A673 (cell line): Measurements from ENCODE around the gene SLC22A15. TPM values are rescaled to one million over a fixed set of nuclear protein-coding genes. Genes with fewer than 3 reads are reported as not detected.

Source experiments
- BruUV-seq: library from RNA; stranded (reverse); fragments of 400-500 nt; replicated peaks from 2 replicates; lab custom pipeline; 2021; lab: Mats Ljungman, UMichigan
- CTCF ChIA-PET: fragments of 300-600 bp; sonication (Branson Sonifier 250); formaldehyde crosslinking; loops from one replicate; lab custom pipeline; 2022; ENCODE audit warnings: antibody characterized with exemption; lab: Charles Lee
- POLR2A ChIA-PET: fragments of 300-600 bp; sonication (Branson Sonifier 250); formaldehyde crosslinking; loops from one replicate; lab custom pipeline; 2022; ENCODE audit warnings: antibody characterized with exemption; ENCODE audit not compliant: low non-redundant PET; lab: Charles Lee
- DNase-seq: peaks from one replicate; pipeline ENCODE4 v3.0.0-alpha.2; 2015; ENCODE audit warnings: low spot score
- H3K27ac ChIP-seq: fragments of 200-600 bp; sonication (generic); 2 replicates; pipeline ENCODE4 v1.5.1; 2016; ENCODE audit warnings: mixed run types, low read depth, mild to moderate bottlenecking, mixed read lengths, antibody characterized with exemption, low read length; ENCODE audit not compliant: poor library complexity, severe bottlenecking
- H3K27me3 ChIP-seq: fragments of 200-600 bp; sonication (generic); replicated peaks from 2 replicates; pipeline ENCODE4 v1.6.1; 2017; ENCODE audit warnings: mixed run types, low read depth, mild to moderate bottlenecking, mixed read lengths, antibody characterized with exemption, low read length; ENCODE audit not compliant: insufficient read depth, poor library complexity
- H3K36me3 ChIP-seq: fragments of 200-600 bp; sonication (generic); 2 replicates; pipeline ENCODE4 v1.6.1; 2016; ENCODE audit warnings: mixed run types, mild to moderate bottlenecking, mixed read lengths, antibody characterized with exemption, low read length; ENCODE audit not compliant: insufficient read depth, poor library complexity, severe bottlenecking
- H3K4me1 ChIP-seq: fragments of 200-600 bp; sonication (generic); 2 replicates; pipeline ENCODE4 v1.6.1; 2017; ENCODE audit warnings: mixed run types, mild to moderate bottlenecking, mixed read lengths, antibody characterized with exemption, low read length; ENCODE audit not compliant: insufficient read depth, poor library complexity, severe bottlenecking
- H3K4me3 ChIP-seq: fragments of 200-600 bp; sonication (generic); 2 replicates; pipeline ENCODE4 v1.5.1; 2016; ENCODE audit warnings: low read depth, mixed run types, mild to moderate bottlenecking, mixed read lengths, low read length; ENCODE audit not compliant: poor library complexity, severe bottlenecking
- H3K9me3 ChIP-seq: fragments of 200-600 bp; sonication (generic); 2 replicates; pipeline ENCODE4 v1.6.1; 2016; ENCODE audit warnings: mixed run types, low read depth, mild to moderate bottlenecking, mixed read lengths, antibody characterized with exemption, low read length; ENCODE audit not compliant: poor library complexity, severe bottlenecking
- CTCF ChIP-seq: fragments of 300-800, 200-600 bp; sonication (generic); conservative IDR thresholded peaks from 2 replicates; pipeline ENCODE4 v1.5.1; 2017; ENCODE audit warnings: low read depth, mild to moderate bottlenecking, antibody characterized with exemption, low read length, moderate library complexity, mixed read lengths
- EZH2 ChIP-seq: fragments of 200-600 bp; sonication (generic); IDR thresholded peaks from 2 replicates; pipeline ENCODE4 v1.6.1; 2017; ENCODE audit warnings: borderline replicate concordance, low read depth, mild to moderate bottlenecking, mixed read lengths, antibody characterized with exemption, low read length; ENCODE audit not compliant: poor library complexity, severe bottlenecking
- intact Hi-C: fragments of 100-400 bp; cut with micrococcal nuclease; formaldehyde crosslinking; loops from one replicate; pipeline ENCODE4 v1.10.0; 2022; ENCODE audit not compliant: unreplicated experiment
- total RNA-seq: library from RNA; stranded (reverse); gene quantifications from 2 replicates; pipeline ENCODE4 v1.2.3, GENCODE V29; 2021

Gene SLC22A15
- total RNA-seq, 1 experiment from 2014 or later: 0.39 TPM

DNA sequence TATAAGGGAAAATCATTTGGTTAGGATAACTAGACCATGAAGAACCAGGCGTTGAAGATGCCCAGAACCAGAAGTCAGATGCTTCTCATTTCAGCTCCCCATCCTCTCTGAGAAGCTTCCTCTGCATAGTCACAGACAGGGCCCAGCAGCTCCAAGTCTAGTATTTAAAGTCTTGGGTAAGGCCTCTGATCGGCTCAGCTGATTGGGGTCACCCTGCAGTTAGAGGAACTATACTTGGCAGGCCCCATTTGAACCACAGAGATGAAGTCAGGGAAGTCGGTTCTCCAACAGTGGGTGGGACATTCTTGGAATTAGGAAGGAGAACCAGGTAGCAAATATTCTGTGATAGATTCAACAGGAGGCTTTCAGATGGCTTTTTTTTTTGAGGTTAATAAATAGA is 48.3 kb downstream of the SLC22A15 start:
- POLR2A ChIA-PET: no interaction called here
- Histone ChIP-seq H3K4me3 (no peak overlapping the region), H3K27ac (no peak overlapping the region), H3K9me3 (no peaks in the 10 kb centered on the region), H3K27me3 (no peaks in the 10 kb centered on the region), H3K4me1 (no peaks in the 10 kb centered on the region), H3K36me3 (no peaks in the 10 kb centered on the region)
- intact Hi-C loops: no loop called here
- BruUV-seq: no TSS peak
- no peak for DNase-seq
- TF ChIP-seq CTCF (no peak), EZH2 (no peak)
- CTCF ChIA-PET: interaction anchor here (0.9 kb wide), 1 partner anchor 461 kb away, joined by 3 read pairs; no protein-coding TSS in a partner anchor

DNA sequence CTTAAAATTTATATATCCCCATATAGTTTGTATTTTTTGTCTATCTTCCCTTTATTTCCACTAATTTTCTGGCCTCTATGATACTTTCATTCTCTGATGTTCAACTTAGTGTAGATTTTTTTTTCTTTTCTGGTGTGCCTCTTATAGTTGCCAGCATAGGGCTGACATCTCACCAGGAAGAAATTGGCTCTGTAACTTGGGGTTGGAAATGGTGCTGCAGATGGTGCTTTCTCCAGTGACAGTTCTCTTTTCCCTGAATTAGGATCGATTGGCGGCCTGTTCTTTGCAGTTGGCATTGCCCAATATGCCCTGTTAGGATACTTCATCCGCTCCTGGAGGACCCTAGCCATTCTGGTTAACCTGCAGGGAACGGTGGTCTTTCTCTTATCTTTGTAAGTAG is 50.3 kb downstream of the SLC22A15 start:
- Histone ChIP-seq H3K36me3 (no peaks in the 10 kb centered on the region), H3K4me3 (no peak overlapping the region), H3K27me3 (no peaks in the 10 kb centered on the region), H3K4me1 (no peaks in the 10 kb centered on the region), H3K27ac (no peak overlapping the region), H3K9me3 (no peaks in the 10 kb centered on the region)
- TF ChIP-seq CTCF (no peak), EZH2 (no peak)
- no TSS peak for BruUV-seq
- intact Hi-C loops: no loop called here
- no peak for DNase-seq
- ChIA-PET POLR2A (no interaction called here), CTCF (no interaction called here)

GRCh38 chr1:116031302-116031835 is 55.1 kb downstream of the SLC22A15 start:
- CTCF ChIA-PET: no interaction called here
- DNase-seq: no peak
- no peaks in the 10 kb centered on the region for H3K9me3 ChIP-seq
- no peaks in the 10 kb centered on the region for H3K27me3 ChIP-seq
- H3K36me3 ChIP-seq: no peaks in the 10 kb centered on the region
- POLR2A ChIA-PET: no interaction called here
- H3K4me3 ChIP-seq: no peak overlapping the region
- BruUV-seq: no TSS peak
- H3K4me1 ChIP-seq: no peaks in the 10 kb centered on the region
- H3K27ac ChIP-seq: no peak overlapping the region
- intact Hi-C loops: no loop called here
- TF ChIP-seq EZH2: no peak
- TF ChIP-seq CTCF: no peak
